RWPE2 (cell line): ENCODE data around the gene CBLIF.

Experiments
- ATAC-seq: fragments of 200-7000 bp; cut with Tn5 transposase; 3 replicates; pipeline ENCODE4 v1.9.1; 2021; ENCODE audit warnings: low read depth
- DNase-seq: peaks from one replicate; pipeline ENCODE4 v3.0.0-alpha.2; 2020; ENCODE audit warnings: low spot score
- H3K27ac ChIP-seq: fragments of 450-650 bp; 2 replicates; pipeline ENCODE4 v1.5.1; 2017; ENCODE audit warnings: mild to moderate bottlenecking; ENCODE audit not compliant: poor library complexity, severe bottlenecking
- H3K27me3 ChIP-seq: fragments of 250-450 bp; sonication (Bioruptor Pico); 2 replicates; pipeline ENCODE4 v1.5.1; 2021; ENCODE audit warnings: mild to moderate bottlenecking, moderate library complexity; ENCODE audit not compliant: insufficient read depth, poor library complexity, severe bottlenecking
- H3K36me3 ChIP-seq: fragments of 250-450 bp; sonication (Bioruptor Pico); 2 replicates; pipeline ENCODE4 v1.5.1; 2020; ENCODE audit warnings: low read depth, mild to moderate bottlenecking, moderate library complexity
- H3K4me1 ChIP-seq: fragments of 250-450 bp; sonication (Bioruptor Pico); 2 replicates; pipeline ENCODE4 v1.5.1; 2021; ENCODE audit warnings: mild to moderate bottlenecking, moderate library complexity; ENCODE audit not compliant: insufficient read depth, poor library complexity, severe bottlenecking
- H3K4me3 ChIP-seq: fragments of 250-450 bp; sonication (Bioruptor Pico); 2 replicates; pipeline ENCODE4 v1.5.1; 2021; ENCODE audit warnings: mild to moderate bottlenecking, moderate library complexity; ENCODE audit not compliant: severe bottlenecking
- H3K9me3 ChIP-seq: fragments of 250-450 bp; sonication (Bioruptor Pico); 2 replicates; pipeline ENCODE4 v1.5.1; 2021; ENCODE audit warnings: mild to moderate bottlenecking, moderate library complexity; ENCODE audit not compliant: severe bottlenecking
- TF ChIP-seq, protein P1 (sequence below): fragments of 450-650 bp; IDR thresholded peaks from one replicate; pipeline ENCODE4 v1.5.1; 2017; ENCODE audit warnings: mild to moderate bottlenecking, moderate library complexity; ENCODE audit not compliant: poor library complexity, severe bottlenecking

Gene CBLIF

GRCh38 chr11:59779487-59779886, 65.8 kb downstream of the CBLIF start:
- H3K4me1 ChIP-seq: peaks cover 12% of the 10 kb centered on the region
- DNase-seq (no peak), ATAC-seq (no peak)
- H3K9me3 ChIP-seq: peaks cover 4% of the 10 kb centered on the region
- no peak overlapping the region for H3K4me3 ChIP-seq
- H3K27me3 ChIP-seq: no peaks in the 10 kb centered on the region
- TF ChIP-seq, protein P1, sequence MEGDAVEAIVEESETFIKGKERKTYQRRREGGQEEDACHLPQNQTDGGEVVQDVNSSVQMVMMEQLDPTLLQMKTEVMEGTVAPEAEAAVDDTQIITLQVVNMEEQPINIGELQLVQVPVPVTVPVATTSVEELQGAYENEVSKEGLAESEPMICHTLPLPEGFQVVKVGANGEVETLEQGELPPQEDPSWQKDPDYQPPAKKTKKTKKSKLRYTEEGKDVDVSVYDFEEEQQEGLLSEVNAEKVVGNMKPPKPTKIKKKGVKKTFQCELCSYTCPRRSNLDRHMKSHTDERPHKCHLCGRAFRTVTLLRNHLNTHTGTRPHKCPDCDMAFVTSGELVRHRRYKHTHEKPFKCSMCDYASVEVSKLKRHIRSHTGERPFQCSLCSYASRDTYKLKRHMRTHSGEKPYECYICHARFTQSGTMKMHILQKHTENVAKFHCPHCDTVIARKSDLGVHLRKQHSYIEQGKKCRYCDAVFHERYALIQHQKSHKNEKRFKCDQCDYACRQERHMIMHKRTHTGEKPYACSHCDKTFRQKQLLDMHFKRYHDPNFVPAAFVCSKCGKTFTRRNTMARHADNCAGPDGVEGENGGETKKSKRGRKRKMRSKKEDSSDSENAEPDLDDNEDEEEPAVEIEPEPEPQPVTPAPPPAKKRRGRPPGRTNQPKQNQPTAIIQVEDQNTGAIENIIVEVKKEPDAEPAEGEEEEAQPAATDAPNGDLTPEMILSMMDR: no peak
- peaks cover 3% of the 10 kb centered on the region; the same call in 1 of the 2 replicates for H3K36me3 ChIP-seq
- no peak overlapping the region for H3K27ac ChIP-seq
